ENCODE data around the gene ITPA.
A peak's percentile ranks its signal among the peaks of the same experiment; 100 is the strongest.
"Not testable (repeated sequence)": the region's sequence is repeated elsewhere in the genome, so short reads cannot be mapped to it uniquely, and the experiment has no call there.

Gene ITPA

GRCh38 chr20:3202965-3203314 lies 6.4 kb upstream of the ITPA start:
- no peak for DNase-seq

- DNase-seq, result peak; percentile 73
These were observed 5.8 kb upstream of the ITPA start for GRCh38 chr20:3203315-3204123.

DNA sequence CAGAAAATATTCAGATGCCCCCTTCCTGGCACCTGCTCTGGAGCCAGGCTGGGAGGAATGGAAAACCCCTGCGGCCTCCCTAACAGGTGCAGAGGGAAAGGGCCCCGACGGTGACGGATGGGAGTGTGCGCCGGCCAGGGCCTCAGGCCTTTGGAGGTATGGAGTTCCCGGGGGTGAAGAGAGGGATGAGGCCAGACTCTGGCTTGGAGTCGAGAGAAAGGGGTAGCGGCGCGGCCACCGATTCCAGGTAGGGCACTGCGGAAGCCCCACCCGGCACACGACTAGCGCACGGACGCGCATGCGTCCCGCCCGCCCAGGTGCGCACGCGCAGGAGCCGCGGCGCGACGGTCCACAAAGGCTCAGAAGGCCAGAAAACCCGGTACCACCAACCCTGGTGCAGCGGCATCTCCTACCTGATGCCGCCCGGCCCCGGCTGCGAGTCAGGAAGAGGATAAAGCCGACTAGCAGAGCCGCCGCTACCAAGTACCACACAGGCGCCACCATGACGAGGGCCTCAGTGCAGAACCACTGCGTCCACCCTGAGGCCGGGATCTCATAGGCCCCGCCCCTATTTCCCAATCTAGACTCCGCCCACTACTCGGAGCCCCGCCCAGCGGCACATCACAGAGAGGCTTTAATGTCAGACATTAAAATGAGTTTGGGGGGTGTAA lies 5.0 kb upstream of the ITPA start, which contains the start of gene DDRGK1:
Gene DDRGK1 (minus strand): TSS at position 559 of the 671 bp plus-strand sequence. CDS start 55 bp downstream, at position 504.
- DNase-seq, result peak; percentile 98

DNA sequence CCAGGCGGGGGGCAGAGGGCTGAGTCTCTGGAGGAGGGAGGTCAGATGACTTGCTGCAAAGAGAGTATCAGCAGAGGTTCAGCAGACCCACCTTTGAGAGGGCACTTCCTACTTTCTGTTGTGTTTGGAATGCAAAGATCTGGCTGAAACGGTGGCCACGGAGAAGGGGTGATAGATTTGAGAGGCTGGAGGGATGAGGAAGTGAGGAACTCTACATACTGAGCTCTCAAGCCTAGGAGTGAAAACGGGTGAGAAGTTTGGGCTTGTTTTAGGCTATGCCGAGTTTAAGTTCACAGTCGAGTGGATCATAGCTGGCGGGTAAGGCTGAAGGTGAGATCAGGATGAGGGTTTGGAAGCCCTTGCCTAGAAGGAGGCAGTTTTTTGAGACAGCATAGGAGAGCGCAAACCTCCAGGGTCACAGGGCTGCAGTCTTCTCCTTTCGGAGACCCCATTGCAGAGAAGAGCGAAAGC lies 477 bp upstream of the ITPA start:
- no peak for DNase-seq

DNA sequence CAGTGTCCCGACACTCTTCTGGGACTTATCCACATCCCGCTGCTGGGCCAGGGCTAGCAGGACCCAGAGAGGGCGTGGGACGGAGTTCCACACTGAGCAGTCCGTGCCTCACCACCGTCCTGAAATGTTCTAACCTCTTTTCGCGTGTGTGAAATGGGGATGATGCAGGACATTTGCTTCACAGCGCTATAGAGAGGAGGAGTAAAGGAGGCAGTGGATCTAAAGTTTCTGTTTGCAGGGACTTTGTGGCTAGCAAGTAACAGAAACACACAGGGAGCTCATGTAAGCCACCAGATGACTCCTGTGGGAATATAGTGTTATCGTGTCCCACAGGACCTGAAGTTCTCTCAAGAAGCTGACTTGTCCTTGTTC lies 634 bp downstream of the ITPA start:
- no peak for DNase-seq

- DNase-seq, result no peak
These were observed 1.0 kb downstream of the ITPA start for GRCh38 chr20:3210346-3210745.

GRCh38 chr20:3213226-3213625 lies 3.9 kb downstream of the ITPA start:
- no peak for DNase-seq

- DNase-seq, result not testable (repeated sequence)
These were observed 6.1 kb downstream of the ITPA start for GRCh38 chr20:3215359-3215917.

- DNase-seq, result peak; percentile 93
These were observed 9.2 kb downstream of the ITPA start for GRCh38 chr20:3218307-3218988.

- no peak for DNase-seq
These were observed 12.3 kb downstream of the ITPA start for GRCh38 chr20:3221398-3222226.

DNA sequence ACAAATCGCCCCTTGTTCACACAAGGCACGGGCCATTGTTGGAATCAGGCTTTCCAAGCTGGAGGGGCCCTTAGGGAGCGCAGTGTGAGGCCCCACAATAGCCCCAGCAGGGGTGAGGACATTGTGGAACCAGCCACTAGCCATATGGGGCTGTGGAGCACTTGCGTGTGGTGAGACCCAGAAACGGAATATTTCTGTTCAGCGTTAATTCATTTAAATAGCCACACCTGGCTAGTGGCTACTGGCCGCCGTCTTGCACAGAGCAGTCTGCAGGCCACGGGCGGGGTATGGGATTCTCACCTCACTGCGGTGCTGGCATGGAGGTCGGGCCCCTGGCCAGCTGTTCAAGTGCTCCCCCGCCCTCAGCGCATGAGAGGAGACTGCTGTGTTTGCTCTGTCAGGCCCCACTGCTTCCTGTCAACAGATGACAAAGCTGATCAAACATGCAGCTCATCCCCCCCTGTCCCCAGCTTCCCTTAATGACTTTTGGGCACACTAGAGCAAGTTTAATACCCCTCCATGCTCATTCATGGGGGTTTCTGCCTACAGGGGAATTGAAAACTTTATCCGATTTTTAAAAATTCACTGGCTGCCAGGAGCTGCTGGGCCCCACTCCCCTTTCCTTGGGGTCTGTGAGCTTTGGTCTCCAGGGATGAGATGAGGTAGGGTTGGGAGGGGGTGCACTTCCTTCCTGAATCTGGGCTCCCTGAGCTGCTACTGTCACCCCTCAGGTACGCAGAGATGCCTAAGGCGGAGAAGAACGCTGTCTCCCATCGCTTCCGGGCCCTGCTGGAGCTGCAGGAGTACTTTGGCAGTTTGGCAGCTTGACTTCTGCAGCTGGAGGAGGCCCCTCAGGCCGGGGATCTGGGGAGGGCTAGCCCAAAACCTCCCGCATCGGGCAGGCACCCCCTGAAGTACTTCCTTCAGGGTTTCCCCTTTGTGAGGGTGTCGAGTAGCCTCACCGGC lies 13.6 kb downstream of the ITPA start:
- DNase-seq, result no peak

DNA sequence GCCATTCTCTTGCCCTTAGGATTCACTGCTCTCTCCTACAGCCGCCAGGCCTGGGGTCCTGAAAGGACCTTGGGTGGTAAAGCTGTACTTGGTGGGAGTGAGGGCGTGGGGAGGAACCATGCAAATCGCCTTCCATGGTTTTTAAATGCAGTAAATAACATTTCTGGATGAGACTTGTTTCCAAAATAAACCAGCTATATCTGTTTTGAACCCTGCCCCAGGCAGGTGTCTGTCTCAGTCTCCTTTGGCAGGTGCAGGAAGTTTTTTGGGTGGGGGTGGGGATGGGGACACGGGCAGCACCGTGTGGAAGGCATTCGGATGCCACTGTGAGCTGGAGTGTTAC lies 14.3 kb downstream of the ITPA start:
- no peak for DNase-seq

GRCh38 chr20:3223994-3224680 lies 14.8 kb downstream of the ITPA start:
- DNase-seq, result no peak

- DNase-seq, result no peak
These were observed 15.6 kb downstream of the ITPA start for GRCh38 chr20:3224681-3225421.

GRCh38 chr20:3226093-3226492 lies 16.8 kb downstream of the ITPA start:
- DNase-seq, result no peak

- DNase-seq, result no peak
These were observed 17.6 kb downstream of the ITPA start for GRCh38 chr20:3226864-3227263.

DNA sequence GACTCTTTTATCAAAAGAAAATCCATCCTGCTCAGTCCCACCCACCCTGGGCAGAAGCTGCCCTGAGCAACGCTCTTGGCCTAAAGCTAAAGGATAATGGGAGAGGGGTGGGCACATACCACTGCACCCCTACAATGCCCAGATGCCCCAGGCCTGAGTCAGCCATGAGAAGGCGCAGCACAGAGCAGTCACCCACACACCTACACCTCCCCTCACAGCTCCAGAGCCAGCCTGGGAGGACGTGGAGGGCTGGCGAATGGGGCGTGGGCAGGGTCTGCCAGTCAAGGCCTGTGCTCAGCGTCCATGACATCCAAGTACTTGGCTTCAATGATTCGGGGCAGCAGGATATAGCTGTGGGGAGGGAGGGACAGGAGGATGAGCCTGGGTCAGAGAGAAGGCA lies 18.2 kb downstream of the ITPA start:
- DNase-seq, result no peak

GRCh38 chr20:3227936-3228749 lies 18.8 kb downstream of the ITPA start:
- no peak for DNase-seq

DNA sequence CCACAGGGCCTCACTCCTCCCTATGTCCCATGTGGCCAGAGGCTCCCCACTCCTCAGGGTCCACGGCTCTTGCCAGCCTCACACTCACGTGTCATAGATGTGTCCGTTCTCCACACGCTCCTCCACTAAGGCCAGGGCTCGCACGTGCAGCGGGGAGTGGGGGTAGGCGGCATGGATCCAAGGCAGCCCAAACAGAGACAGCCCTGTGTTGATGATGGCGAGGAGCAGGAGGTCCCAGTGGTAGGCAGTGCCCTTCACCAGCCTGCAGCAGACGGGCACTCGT lies 19.4 kb downstream of the ITPA start:
- DNase-seq, result no peak

All from activated CD8-positive, alpha-beta memory T cell treated with anti-CD3 and anti-CD28 coated beads for 24 hours (primary cell).